ENCODE data around the gene ZNF511.

DNA sequence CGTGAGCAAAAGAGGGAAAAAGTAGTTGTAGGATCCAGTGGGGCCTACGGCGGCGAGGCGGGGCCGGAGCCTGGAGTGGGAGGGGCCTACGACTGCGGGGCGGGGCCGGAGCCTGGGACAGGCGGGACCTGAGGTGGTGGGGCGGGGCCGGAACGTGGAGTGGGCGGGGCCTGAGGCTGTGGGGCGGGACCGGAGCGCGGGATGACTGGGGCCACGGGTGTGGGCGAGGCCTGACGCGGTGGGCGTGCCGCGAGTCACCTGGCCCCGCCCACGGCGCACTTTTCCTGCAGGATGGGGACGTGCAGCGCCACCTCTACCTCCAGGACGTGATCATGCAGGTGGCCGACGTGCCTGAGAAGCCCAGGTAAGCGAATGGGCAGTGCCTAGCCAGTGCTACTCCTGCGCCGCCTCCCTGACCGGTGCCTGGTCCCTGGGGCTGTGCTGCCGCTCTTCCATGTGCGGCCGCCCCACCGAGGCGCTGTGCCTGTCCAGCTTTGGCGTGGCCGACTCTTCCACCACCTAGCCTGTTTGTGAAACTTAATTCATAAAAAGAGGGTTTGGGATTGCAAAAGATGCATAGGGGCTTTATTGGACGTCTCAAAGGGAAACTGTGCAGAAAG, 496 bp downstream of the ZNF511 start:
- TF ChIP-seq POLR2A (IDR thresholded peaks at IDR 0.05; ENCODE audit: low read length) (peak; percentile 58), GATA1 (IDR thresholded peaks at IDR 0.05; ENCODE audit: low read depth, low read length) (no peak)
